ENCODE data around the gene CYP21A2. TPM values are rescaled to one million over a fixed set of nuclear protein-coding genes. Genes with fewer than 3 reads are reported as not detected.

Gene CYP21A2
- total and polyA plus RNA-seq, 10 of the 15 experiments (the other 5 are each of a cell fraction or from before 2014, with no cell fraction given) = 0.04 to 0.92 (median 0.23) TPM; not detected in 7

DNA sequence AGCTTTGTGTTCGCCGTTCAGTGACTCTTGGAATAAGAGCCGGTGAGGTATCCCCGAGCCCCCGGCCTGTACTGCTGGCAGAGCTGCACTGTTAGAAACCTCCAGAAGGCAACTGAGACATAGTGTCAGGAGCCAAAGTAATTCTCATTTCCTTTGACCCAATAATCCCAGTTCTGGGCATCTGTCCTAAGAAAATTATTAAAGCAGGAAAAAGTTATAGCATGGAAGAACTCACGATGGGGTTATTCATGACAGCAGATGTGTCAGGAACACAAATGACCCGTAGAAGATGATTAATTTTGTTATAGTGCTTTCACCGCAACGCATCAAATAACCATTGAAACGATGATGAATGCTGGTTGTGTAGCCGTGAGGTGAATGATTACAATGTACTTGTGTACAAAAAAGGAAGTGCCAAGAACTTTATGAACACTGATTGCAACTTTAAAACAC is 20.3 kb downstream of the CYP21A2 start:
- peaks cover 0 to 2% of the 10 kb centered on the region in 2 experiments; a peak in 2 of 4 replicates for H3K27me3 ChIP-seq (replicated peaks in 1 of 2; ENCODE audit: control insufficient read depth in 2 of 2, insufficient read depth in 2 of 2, low read length in 1 of 2)
- no peaks in the 10 kb centered on the region for H3K79me2 ChIP-seq (ENCODE audit: control insufficient read depth, insufficient read depth, low read length)
- H3K4me3 ChIP-seq = no peak overlapping the region
- no peak for DNase-seq (ENCODE audit: low read depth, low spot score)
- H2AFZ ChIP-seq (ENCODE audit: control insufficient read depth, low read depth, low read length) = no peak overlapping the region
- ATAC-seq = no peak
- H3K4me2 ChIP-seq (ENCODE audit: control insufficient read depth, insufficient read depth) = no peak overlapping the region
- no peak for FAIRE-seq
- no peaks in the 10 kb centered on the region for H3K4me1 ChIP-seq (ENCODE audit: control insufficient read depth, insufficient read depth, low read length)
- SMC1A ChIA-PET (ENCODE audit: uncharacterized antibody, unreplicated experiment) = no interaction called here
- no peaks in the 10 kb centered on the region for H4K20me1 ChIP-seq (ENCODE audit: control insufficient read depth, insufficient read depth)
- in situ Hi-C loops (cut with MboI) (no loop called here), intact Hi-C loops (cut with micrococcal nuclease; ENCODE audit: unreplicated experiment) (no loop called here)
- BruUV-seq (replicated peaks) = no TSS peak
- CTCF ChIA-PET = interaction anchor here (1.3 kb wide), 1 partner anchor 60 kb away, joined by 3 read pairs; no protein-coding TSS in a partner anchor
- H3K27ac ChIP-seq (ENCODE audit: control insufficient read depth, insufficient read depth) = no peak overlapping the region
- POLR2A ChIA-PET = no interaction called here
- RAD21 ChIA-PET (ENCODE audit: unreplicated experiment) = interaction anchor here (0.6 kb wide), 1 partner anchor 679 kb away, joined by 3 read pairs; no protein-coding TSS in a partner anchor
- 34% methylated on average over 11 of the region's 11 CpGs for WGBS (ENCODE audit: insufficient coverage, insufficient replicate concordance, low lambda C conversion rate, missing lambda C conversion rate)
- TF ChIP-seq PAX5 (IDR thresholded peaks at IDR 0.05; ENCODE audit: borderline replicate concordance, low read depth, low read length) (no peak), KAT2A (conservative IDR thresholded peaks at IDR 0.05; ENCODE audit: control insufficient read depth, low read depth, low read length) (no peak), PML (IDR thresholded peaks at IDR 0.05; ENCODE audit: low read length) (no peak), BCL11A (IDR thresholded peaks at IDR 0.05; ENCODE audit: low read depth, low read length) (no peak), POU2F2 (IDR thresholded peaks at IDR 0.05; ENCODE audit: borderline replicate concordance, low read depth, low read length) (no peak), STAT1 (conservative IDR thresholded peaks at IDR 0.05) (no peak), MEF2A (IDR thresholded peaks at IDR 0.05; ENCODE audit: insufficient read depth, low read depth, low read length) (no peak), ZZZ3 (IDR thresholded peaks at IDR 0.05; ENCODE audit: control insufficient read depth, insufficient read length, low read depth) (no peak), E2F8 (IDR thresholded peaks at IDR 0.05; ENCODE audit: low read depth, partially characterized antibody) (no peak), MYB (IDR thresholded peaks at IDR 0.05; ENCODE audit: borderline replicate concordance, low read depth, low read length) (no peak), EP300 (IDR thresholded peaks at IDR 0.05; ENCODE audit: borderline replicate concordance in 1 of 2, control insufficient read depth in 1 of 2, low read depth in 2 of 2, low read length in 2 of 2) (no peak), HDGF (IDR thresholded peaks at IDR 0.05) (no peak), BMI1 (IDR thresholded peaks at IDR 0.05; ENCODE audit: borderline replicate concordance) (no peak), NFIC (IDR thresholded peaks at IDR 0.05; ENCODE audit: low read depth, low read length) (no peak), NR2F1 (conservative IDR thresholded peaks at IDR 0.05) (no peak), BHLHE40 (IDR thresholded peaks at IDR 0.05; ENCODE audit: borderline replicate concordance in 1 of 2, low read depth in 2 of 2, low read length in 1 of 2) (no peak)
- TF ChIP-seq, protein P1, sequence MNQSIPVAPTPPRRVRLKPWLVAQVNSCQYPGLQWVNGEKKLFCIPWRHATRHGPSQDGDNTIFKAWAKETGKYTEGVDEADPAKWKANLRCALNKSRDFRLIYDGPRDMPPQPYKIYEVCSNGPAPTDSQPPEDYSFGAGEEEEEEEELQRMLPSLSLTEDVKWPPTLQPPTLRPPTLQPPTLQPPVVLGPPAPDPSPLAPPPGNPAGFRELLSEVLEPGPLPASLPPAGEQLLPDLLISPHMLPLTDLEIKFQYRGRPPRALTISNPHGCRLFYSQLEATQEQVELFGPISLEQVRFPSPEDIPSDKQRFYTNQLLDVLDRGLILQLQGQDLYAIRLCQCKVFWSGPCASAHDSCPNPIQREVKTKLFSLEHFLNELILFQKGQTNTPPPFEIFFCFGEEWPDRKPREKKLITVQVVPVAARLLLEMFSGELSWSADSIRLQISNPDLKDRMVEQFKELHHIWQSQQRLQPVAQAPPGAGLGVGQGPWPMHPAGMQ (IDR thresholded peaks at IDR 0.05; ENCODE audit: borderline replicate concordance) = no peak
- TF ChIP-seq, protein P2, sequence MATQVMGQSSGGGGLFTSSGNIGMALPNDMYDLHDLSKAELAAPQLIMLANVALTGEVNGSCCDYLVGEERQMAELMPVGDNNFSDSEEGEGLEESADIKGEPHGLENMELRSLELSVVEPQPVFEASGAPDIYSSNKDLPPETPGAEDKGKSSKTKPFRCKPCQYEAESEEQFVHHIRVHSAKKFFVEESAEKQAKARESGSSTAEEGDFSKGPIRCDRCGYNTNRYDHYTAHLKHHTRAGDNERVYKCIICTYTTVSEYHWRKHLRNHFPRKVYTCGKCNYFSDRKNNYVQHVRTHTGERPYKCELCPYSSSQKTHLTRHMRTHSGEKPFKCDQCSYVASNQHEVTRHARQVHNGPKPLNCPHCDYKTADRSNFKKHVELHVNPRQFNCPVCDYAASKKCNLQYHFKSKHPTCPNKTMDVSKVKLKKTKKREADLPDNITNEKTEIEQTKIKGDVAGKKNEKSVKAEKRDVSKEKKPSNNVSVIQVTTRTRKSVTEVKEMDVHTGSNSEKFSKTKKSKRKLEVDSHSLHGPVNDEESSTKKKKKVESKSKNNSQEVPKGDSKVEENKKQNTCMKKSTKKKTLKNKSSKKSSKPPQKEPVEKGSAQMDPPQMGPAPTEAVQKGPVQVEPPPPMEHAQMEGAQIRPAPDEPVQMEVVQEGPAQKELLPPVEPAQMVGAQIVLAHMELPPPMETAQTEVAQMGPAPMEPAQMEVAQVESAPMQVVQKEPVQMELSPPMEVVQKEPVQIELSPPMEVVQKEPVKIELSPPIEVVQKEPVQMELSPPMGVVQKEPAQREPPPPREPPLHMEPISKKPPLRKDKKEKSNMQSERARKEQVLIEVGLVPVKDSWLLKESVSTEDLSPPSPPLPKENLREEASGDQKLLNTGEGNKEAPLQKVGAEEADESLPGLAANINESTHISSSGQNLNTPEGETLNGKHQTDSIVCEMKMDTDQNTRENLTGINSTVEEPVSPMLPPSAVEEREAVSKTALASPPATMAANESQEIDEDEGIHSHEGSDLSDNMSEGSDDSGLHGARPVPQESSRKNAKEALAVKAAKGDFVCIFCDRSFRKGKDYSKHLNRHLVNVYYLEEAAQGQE (IDR thresholded peaks at IDR 0.05; ENCODE audit: low read depth, low read length) = no peak
- H3K36me3 ChIP-seq (ENCODE audit: control insufficient read depth in 2 of 2, insufficient read depth in 2 of 2, low read length in 1 of 2) = no peaks in the 10 kb centered on the region
- H3K9me3 ChIP-seq (replicated peaks; ENCODE audit: control insufficient read depth, insufficient read depth, low read length) = no peaks in the 10 kb centered on the region
- H3K9ac ChIP-seq (ENCODE audit: control insufficient read depth, insufficient read depth, low read length) = no peak overlapping the region
